CD4-positive, alpha-beta T cell treated with Interleukin-15 for 4 hours (primary cell): Measurements from ENCODE around the gene NUAK1.

Experiments used
- DNase-seq: peaks from one replicate; pipeline ENCODE4 v3.0.0-alpha.2; 2020; ENCODE audit warnings: low spot score

Gene NUAK1

DNA sequence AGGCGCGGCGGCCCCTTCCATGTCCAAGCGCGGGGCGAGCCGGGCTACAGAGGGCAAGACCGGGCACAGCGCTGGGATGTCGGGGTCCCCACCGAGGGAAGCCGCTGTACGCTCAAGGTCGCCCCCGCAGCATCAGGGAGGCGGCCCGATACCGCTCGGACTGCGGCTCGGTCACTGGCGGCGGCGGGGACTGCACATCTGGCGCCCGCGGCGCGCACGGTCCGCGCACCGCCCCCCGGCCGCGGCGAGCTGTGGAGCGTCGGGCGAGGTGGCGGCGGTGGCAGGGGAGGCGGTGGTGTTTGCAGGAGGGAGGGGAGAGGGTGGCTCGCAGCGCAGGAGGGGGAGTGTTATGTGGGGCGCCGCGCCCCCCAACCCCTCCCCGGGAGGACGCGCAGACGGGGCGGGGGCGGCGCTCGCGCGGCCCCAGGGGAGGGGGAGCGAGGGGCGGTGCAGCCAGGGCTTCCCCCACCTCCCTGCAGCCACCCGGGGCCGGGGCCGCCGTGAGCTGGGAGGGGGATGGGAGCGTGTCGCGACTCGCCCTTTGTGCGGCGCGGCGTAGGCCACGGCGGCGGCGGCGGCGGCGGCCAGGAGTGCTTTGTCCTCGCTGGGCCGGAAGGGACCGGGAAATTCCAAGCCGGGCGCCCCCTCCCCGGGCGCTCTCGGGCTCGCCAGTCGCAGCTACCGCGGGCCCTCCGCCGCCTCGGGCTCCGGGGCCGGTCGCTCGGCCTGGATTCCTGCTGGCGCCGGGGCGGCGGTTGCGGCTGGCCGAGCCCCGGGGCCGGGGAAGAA lies at the start of gene NUAK1:
Gene NUAK1 (minus strand): TSS at position 322 of the 789 bp plus-strand sequence. CDS start 301 bp downstream, at position 21.
- no peak for DNase-seq

DNA sequence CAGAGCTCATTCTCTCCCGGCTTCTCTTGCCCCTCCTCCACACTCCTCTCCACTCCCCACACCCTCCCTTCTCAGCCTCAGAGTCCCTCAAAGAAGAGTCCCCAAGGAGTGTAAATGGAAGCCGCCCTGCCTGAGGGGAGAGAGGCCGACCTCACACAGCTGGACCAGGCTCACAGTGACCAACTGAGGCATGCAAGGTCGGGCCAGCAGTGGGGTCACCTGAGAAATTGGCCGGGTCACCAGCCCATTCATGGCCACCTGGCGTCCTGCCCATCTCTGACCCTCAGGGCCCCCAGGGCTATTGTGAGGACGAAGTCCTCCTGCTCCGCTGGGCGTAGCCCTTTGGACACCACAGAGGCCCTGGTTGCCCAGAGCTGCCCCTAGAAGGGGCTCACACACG lies 49.5 kb upstream of the NUAK1 start:
- DNase-seq, result no peak

DNA sequence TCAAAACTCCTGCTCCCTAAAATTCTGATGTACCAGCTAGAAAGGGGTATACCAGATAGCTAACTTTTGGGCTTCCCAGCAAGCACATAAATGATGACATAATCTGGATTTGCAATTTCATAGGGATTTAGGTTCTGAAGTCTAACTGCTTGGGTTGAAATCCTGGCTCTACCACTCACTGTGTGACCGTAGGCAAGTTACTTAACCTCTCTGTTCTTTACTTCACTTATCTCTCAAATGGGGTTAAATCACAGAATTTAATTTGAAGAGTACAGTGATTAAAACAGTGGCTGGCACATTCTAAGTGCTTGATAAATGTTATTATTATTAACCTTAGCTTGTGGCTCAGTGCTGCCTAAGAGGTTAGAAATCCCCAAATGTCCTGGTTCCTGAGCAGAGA lies 49.1 kb upstream of the NUAK1 start:
- DNase-seq, result no peak

DNA sequence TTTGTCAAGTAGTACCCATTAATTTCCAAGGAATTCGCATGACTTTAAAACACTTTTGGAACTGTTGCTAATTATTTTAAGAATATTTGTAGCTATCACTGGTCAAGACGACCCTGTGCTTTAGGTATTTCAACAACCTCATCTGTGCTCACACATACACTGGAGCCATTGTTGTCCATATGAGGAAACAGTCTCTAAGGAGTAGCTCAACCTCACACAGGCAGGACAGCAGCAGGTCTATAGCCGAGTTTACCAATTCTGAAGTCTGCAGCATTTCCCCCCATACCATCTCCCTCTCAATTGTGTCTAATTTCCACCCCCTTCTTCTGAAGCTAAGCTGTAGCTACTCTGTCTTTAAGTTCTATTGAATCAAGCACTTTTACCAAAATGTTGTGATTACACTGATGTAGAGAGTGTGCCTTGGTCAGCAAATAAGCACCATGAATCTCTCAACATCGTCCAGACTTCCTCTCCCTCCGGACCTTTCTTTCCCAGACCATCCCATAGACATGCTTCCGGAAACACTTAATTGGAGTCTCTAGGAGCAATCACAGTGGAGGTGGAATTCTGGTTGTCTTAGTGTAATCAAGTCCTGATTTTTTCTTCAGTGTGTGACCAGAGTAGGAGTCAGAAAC lies 48.5 kb upstream of the NUAK1 start:
- DNase-seq, result no peak

DNA sequence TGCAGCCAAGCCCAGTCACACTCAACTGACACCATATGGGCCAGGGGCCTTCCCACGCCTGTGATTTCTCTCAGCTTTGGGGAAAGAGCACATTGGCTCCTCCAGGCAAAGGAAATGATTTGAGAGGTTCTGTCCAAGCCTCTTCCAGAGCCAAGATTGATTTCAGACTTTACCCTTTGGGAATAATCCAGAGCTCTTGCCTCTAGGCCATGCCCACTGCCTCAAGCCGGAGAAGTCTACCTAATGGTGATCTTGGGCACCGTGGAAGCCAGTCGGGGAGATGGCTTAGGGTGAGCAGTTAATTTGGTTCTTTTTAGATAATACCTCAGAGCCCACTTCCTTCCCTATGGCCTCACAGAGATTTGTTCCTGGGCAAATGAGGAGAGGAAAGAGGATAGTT lies 45.0 kb upstream of the NUAK1 start:
- no peak for DNase-seq

DNA sequence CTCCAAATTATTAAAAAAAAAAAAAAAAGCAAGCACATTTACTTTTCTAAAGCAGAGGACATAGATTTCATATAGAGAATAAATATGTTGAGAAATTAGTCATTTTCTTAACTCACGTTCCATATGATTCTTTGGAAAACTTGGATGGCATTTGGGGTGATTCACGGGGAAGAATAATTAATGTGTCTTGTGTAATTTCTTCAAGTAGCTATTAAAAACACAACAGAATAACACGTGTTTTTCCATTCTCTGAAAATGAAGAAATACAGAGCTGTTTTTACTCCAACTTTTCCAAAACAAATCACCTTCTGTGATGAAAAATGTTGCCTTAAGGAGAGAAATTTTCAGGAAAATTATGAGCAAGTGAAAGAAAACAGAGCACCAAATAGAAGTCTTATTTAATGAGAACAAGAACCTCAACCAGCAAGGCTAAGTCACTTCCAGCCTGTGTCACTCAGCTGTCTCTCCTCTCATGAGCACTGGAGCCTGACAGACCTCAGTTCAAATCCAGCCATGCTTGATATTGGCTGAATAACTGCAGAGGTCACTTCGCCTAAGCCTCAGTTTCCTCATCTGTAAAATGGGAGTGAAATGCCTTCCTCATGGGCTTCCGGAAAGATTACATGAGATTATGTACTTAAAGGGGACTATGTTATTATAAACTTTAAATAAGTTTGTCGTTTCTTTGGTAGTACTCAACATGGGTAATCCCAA lies 42.8 kb upstream of the NUAK1 start:
- no peak for DNase-seq

DNA sequence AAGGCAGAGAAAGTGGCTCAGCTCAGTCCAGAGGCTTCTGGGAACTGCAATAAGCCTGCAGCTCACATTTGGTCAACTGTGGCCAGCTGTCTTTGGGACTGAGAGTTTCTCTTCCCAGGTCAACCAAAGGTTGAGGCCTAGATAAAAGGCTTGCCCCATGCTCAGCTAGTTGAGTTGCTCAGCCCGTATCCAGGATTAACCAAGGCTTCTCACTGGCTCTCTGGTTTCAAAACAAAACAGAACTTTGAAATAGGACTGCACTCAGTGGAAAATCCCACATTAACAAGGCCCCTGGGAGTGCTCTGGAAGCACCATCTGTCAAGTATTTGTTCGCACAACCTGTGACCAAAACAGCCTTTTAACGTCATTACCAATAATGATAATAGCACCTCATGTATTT lies 40.3 kb upstream of the NUAK1 start:
- DNase-seq, result no peak

DNA sequence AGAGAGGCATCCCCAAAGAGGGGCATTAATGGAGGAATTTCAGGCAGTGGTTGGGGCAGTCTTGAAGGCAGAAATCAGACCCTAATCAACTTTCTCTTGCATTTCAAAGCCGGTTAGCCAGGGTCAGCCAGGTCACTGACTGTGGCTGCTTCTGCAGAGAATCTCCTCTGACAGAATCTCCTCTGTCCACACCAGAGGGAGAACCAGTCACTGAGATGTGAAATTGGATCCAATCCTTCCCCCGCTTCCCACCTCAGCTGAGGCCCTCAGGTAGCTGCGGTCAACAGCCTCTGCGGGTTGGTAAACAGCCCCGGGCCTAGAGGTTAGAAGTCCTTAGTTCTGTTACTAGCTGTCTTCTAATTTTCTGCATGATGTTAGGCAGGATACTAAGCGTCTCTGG lies 39.8 kb upstream of the NUAK1 start:
- DNase-seq, result no peak

DNA sequence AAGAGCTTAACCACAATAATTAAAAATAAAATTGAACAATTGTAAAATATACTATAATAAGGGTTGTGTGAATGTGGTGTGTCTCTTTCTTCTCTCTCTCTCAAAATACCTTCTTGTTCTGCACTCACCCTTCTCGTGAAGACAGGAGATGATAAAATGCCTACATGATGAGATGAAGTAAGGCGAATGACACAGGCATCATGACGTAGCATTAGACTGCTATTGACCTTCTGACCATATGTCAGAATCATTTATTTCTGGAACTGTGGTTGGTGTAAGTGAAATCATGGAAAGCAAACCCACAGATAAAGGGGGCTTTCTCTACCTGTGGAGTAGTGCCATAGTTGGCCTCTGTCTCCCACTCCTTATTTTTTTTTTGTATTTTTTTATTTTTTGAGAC lies 37.8 kb upstream of the NUAK1 start:
- no peak for DNase-seq

DNA sequence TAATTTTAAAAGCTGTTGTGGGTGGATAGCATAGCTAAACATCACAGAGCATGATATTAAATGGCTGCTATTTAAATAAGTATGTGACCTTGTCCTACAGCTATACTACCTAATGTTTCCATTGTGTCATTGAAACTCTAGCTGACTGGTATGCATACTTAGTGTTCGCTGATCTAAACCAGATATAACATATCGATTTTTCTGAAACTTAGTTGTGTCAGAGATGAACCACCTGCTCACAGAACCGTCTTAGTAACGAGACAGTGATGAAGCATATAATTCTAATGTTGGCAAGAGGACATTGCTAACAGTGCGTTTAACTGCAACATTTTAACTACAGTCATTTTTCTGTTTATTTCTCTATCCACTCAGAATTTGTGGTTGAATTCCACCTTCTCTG lies 36.1 kb upstream of the NUAK1 start:
- no peak for DNase-seq

DNA sequence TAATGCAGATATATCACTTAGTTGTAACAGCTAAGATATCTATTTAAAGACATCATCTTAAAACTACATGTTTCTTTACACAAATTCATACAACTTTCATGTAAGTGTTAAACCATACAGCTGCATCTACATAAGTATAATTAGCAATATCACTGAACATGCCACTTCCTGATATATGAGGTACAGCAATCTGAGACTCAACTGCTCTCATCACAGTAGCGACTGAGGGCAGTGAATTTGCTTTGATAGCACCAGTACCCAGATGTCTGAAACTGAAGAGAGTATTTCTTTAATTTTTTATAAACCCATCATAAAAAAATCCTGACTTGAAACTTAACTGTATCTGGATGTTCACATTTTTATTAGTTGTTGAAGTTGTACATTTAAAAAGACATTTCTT lies 34.7 kb upstream of the NUAK1 start:
- DNase-seq, result no peak

DNA sequence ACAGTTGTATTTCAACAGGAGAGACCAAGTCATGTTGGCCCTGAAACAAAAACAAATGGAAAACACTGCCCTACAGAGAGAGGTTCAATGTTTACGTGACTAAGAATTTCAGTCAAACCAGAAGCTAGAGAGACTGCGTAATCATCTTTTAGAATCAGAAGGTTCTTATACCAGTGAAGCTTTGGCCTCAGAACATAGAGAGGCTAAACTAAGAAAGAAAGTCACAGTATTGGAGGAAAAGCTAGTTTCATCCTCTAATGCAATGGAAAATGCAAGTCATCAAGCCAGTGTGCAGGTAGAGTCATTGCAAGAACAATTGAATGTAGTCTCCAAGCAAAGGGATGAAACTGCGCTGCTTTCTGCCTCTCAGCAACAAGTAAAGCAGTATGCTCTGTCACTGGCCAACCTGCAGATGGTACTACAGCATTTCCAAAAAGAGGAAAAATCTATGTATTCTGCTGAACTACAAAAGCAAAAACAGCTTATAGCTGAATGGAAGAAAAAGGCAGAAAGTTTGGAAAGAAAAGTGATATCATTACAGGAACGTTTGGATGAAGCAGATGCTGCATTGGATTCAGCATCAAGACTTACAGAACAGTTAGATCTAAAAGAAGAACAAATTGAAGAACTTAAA lies 32.5 kb upstream of the NUAK1 start:
- no peak for DNase-seq

DNA sequence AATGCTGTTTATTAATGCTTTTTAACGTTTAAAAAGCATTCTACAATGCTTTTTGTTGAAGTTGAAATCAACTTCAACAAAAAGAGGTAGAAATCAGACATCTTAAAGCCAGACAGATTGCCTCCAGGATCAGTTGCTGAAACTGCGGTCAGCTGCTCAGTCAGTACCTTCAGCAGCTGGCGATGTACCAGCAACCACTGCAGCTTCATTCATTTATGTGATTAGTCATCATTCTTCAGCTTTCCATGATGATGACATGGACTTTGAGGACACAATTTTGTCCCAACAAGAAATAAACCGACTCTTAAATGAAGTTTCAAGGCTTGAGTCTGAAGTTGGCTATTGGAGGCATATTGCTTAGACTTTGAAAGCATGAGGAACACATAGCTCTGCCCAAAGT lies 31.5 kb upstream of the NUAK1 start:
- DNase-seq, result no peak

DNA sequence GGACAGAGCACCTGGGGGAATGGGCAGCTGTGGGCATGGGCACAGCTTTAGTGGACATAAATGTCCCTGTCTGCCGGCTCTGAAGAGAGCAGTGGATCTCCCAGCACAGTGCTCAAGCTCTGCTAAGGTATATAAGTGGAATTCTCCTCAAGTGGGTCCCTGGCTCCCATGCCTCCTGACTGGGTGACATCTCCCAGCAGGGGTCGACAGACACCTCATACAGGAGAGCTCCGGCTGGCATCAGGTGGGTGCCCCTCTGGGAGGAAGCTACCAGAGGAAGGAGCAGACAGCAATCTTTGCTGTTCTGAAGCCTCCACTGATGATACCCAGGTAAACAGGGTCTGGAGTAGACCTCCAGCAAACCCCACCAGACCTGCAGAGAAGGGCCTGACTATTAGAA lies 25.0 kb upstream of the NUAK1 start:
- DNase-seq, result no peak

DNA sequence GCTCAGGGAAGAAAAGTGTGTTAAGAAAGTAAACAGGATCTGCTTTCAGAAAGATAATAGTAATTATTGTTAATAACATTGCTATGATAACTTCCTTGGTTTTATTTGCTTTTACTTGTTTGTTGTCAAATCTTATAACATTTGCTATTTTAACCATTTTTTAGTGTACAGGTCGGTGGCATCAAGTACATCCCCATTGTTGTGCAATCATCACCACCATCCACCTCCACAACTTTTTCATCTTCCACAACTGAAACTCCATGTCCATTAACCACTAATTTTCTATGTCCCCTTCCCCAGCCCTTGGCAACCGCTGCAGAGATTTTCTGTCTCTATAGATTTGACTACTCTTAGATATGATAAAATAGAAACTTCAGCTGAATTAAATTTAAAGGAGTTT lies 22.7 kb upstream of the NUAK1 start:
- DNase-seq, result no peak

DNA sequence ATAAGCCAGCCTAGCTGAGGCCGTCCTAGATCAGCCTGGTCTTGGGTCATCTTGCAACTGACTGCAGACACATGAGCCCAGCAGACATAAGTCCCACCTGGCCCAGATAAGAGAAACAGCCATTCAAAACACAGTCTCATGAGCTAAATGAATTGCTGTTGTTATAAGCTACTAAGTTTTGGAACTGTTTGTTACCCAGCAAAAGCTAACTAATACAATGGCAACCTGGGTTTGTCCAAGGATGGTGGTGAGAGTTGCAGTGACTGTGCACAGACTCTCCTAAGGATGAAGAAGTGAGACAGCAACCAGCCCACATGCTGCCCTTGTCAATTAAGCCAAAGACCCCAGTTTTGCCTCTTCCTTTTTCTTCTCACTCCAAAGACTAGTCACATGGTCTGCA lies 22.2 kb upstream of the NUAK1 start:
- DNase-seq, result no peak

DNA sequence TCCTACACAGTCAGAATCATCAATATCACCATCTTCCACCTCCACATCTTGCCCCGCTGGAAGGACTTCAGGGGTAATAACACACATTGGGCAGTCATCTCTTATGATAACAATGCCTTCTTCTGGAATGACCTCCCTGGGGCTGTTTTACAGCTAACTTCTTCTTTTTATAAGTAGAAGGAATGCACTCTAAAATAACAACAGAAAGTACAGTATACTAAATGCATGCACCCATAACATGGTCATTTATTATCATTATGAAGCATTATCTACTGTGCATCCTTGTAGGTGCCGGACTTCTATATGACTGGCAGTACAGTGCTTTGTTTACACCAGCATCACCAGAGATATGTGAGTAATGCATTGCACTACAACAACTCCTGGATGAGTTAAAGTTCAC lies 19.0 kb upstream of the NUAK1 start:
- no peak for DNase-seq

DNA sequence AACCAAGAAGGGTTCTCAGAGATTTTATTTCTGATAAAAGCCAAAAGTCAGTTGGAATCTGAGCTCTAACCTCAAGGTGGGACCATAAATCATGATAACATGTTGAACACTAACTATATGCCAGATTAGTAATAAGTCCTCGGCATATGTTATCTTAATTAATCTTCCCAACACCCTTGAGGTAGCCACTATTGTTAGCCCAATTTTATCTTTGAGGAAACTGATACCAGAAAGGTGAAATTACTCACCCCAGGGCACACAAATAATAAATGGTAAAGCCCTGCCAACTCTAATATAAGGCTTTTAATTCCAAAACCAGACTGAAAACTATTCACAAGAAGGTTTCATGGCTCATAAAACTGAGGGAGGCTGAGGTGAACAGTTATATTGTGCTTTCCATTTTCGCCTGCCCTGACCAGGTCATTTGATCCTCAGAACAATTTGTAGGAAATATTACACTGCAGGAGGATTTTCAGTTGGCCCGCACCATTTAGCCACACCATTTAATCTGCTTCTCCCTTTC lies 16.1 kb upstream of the NUAK1 start:
- no peak for DNase-seq

DNA sequence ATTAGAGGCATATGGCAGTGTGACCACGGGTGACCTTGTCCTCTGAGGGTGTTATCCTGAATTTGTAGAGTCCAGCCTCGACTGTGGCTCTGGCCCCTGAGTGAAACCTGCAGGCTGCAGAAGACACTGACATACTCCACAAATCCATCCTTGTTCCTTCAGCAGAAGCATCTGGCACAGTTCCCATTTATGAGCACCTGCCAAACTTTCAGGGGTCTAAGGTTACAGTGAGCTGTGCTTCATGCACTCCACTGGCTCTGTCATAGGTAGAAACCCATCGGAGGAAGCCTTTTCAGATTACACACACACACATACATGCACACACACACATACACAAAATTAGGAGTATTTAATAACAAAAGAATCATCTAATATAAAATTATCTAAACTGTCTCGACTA lies 13.6 kb upstream of the NUAK1 start:
- no peak for DNase-seq

DNA sequence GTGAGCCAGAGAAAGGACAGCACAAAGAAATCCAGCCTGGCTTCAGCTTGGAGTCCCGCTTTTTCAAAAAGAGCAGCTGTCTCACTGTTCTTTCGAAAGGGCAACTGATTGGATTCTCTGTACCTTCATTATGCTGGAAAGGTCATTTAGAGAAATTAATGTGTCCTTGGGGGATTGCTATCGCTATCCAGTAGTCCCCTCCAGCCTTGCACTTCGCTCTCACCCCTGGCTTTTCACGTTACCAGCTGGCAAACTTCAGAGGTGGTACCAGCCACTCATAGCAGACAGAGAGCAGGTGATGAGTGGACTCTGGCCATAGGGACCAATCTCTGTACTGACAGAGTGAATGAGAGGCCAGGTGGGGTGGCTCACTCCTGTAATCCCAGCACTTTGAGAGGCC lies 11.8 kb upstream of the NUAK1 start:
- no peak for DNase-seq

DNA sequence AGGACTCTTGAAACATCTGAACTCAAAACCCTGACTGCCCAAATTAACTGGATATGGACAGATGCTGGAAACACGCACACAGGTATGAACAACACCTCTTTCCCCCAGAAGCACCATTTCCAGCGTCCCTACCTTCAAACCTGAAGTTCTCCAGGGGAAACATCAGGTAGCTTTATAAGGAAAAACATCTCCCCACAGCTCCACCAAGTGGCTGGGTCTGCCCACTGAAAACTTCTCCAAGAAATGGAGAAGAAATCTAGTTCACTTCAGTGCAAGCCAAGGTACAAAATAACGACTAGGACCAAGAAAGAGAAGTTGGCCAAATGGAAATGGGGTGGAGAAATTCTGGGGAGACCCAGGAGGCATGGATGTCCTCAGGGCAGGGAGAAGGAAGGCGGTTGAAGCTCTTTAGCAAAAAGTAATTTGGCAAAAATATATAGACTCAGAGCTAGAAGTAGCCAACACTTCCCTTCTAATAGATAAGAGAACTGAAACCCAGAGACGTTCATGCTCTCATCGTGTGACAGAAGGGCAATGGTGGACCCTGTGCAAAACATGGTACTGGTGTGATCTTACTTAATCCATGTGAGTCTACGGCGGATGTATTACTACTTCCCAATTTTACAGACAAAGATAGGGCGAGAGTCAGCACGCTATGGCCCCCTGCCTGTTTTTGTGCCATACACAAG lies 10.5 kb upstream of the NUAK1 start:
- DNase-seq, result no peak

DNA sequence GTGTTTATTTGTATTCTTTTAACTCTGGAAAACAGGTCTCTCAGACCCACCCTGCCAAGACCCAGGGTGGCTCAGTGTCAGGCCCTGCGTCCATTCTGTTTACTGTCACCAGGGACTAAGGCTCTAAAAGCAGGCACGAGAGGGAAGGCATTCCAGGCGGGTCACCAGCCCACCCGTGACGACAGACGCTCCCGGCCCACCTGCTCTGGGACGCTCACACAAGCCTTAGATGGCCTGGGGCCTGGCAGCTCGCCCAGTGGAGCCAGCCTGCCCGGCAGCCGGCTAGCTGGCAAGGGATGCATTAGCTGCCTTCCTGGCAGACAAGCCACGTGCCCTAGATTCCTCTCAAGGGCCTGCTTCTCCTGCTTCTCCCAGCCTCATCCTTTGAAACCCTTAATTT lies 9.2 kb upstream of the NUAK1 start:
- DNase-seq, result no peak
